ENCODE measurements around the gene TAB3. TPM values are rescaled to one million over a fixed set of nuclear protein-coding genes. Genes with fewer than 3 reads are reported as not detected.

TAB3 gene, protein sequence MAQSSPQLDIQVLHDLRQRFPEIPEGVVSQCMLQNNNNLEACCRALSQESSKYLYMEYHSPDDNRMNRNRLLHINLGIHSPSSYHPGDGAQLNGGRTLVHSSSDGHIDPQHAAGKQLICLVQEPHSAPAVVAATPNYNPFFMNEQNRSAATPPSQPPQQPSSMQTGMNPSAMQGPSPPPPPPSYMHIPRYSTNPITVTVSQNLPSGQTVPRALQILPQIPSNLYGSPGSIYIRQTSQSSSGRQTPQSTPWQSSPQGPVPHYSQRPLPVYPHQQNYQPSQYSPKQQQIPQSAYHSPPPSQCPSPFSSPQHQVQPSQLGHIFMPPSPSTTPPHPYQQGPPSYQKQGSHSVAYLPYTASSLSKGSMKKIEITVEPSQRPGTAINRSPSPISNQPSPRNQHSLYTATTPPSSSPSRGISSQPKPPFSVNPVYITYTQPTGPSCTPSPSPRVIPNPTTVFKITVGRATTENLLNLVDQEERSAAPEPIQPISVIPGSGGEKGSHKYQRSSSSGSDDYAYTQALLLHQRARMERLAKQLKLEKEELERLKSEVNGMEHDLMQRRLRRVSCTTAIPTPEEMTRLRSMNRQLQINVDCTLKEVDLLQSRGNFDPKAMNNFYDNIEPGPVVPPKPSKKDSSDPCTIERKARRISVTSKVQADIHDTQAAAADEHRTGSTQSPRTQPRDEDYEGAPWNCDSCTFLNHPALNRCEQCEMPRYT
- total RNA-seq: 10 to 100 TPM; 25.5 to 32.8 (median 28.8) TPM

DNA sequence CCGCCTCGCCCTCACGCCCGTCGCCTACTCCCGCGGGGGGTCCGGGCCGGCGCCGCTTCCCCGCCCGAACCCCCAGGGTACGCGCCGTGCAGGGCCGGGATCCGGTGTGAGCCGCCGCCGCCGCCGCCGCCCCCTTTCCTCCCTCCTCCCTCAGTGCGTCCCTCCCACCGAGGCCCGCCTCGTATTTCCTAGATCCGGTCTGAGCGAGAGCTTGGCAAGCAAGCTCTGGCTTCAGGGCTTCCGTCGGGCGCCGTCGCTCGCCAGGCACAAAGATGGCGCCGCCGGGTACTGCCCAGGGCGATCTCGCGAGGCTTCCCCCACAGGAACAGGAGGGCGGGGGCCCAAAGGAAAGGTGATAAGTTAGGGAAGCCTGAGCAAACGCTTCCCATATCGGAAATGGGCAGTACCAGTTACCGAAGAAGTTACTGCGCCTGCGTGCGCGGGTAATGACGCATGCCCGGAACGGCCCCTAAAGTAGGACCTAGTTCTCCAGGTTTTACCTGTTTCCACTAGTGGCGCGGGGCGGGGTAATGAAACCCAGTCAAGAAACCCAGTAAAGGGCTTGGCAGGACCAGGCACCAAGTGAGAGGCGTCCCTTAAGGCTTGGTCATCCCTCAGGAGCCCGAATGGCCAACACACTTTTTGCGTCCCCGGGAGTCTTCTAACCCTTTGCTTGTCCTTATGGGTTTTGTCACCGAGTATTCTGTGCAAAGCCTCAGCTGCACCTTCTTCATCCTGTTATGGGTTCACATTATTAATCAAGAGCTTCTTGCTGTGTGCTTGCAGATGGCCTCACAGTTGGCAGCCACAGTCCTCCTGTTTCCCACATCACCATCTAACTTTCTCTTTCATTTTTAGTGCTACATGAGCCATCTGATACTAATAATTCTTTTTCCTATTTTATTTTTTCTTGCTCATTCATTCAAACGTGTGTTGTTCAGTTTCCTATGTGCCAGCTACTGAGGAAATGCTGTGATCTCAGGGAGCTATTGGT, at the start of gene TAB3:
TAB3 (minus strand) TSS at position 108 of the 994 bp plus-strand sequence. CDS start 29,666 bp downstream, outside the sequence.
- TF ChIP-seq CTCF (IDR thresholded peaks at IDR 0.05; ENCODE audit: low read depth): no peak

DNA sequence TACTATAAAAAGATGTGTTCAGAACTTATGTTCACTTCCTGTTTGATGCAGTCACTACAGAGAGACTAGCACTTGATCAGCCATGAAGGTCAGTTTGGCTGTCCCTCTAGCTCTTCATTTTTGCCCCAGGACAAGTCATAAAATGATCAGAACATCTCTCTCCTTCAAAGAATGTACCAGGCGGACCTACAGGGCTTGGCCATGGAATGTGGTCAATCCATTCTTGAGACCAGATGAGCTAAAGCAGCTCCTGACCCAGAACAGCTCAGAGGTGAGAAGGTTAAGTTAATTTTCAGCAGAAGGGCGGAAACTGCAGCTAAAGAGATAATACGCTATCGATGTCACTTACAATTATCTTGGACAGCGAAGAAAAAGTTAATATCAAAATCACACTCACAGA, 49.2 kb upstream of the TAB3 start:
- no peak for TF ChIP-seq CTCF (IDR thresholded peaks at IDR 0.05; ENCODE audit: low read depth)

- no peak for TF ChIP-seq CTCF (IDR thresholded peaks at IDR 0.05; ENCODE audit: low read depth)
Observed at GRCh38 chrX:30935985-30936384, 46.9 kb upstream of the TAB3 start.

- no peak for TF ChIP-seq CTCF (IDR thresholded peaks at IDR 0.05; ENCODE audit: low read depth)
Observed at GRCh38 chrX:30931920-30932319, 42.9 kb upstream of the TAB3 start.

DNA sequence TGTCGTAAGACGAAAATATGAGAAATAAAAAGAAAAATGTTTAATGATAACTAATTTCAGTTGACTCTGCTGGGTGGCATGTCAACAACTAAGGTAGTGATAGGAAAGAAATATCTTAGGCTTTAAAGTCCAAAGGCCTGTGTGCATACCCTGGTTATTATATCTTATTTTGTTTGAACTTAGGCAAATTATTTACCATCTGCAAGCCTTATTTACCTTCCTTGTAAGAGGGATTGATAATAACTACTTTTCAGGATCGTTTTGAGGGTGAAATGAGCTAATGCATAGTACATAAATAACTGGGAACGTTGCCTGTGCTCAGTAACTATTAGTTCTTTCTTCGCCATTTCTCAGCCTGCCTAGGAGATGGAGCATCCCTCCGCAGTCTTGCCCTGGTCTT, 41.6 kb upstream of the TAB3 start:
- TF ChIP-seq CTCF (IDR thresholded peaks at IDR 0.05; ENCODE audit: low read depth): no peak

DNA sequence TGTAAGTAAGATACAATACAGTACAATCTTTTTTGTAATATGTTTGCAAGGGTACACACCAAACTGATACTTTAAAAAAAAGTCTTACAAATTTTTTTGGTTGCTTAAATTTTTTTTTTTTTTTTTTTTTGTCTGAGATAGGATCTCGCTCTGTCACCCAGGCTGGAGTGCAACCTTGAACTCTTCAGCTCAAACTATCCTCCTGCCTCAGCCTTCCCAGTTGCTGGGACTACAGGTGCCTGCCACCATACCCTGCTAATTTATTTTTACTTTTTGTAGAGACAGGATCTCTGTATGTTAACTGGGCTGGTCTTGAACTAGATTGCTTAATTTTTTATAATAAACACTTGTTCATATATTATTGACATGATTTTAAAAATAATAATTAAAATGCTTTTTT, 41.1 kb upstream of the TAB3 start:
- no peak for TF ChIP-seq CTCF (IDR thresholded peaks at IDR 0.05; ENCODE audit: low read depth)
